ES-I3 (cell line): Measurements from ENCODE around the gene OBP2B.
A peak's percentile ranks its signal among the peaks of the same experiment; 100 is the strongest.
"Not testable (repeated sequence)": the region's sequence is repeated elsewhere in the genome, so short reads cannot be mapped to it uniquely, and the experiment has no call there.

ENCODE experiments used
- H3K36me3 ChIP-seq: 2 replicates; pipeline ENCODE4 v1.6.1; 2013; ENCODE audit warnings: mild to moderate bottlenecking, low read length, control low read depth, moderate library complexity; ENCODE audit not compliant: insufficient read depth
- H3K4me1 ChIP-seq: 2 replicates; pipeline ENCODE4 v1.6.1; 2013; ENCODE audit warnings: mild to moderate bottlenecking, control low read depth, low read length; ENCODE audit not compliant: insufficient read depth
- H3K9ac ChIP-seq: 2 replicates; pipeline ENCODE4 v1.6.1; 2013; ENCODE audit warnings: low read depth, mild to moderate bottlenecking, low read length, moderate library complexity
- H3K9me3 ChIP-seq: 2 replicates; pipeline ENCODE4 v1.6.1; 2013; ENCODE audit warnings: mild to moderate bottlenecking, low read length, moderate library complexity; ENCODE audit not compliant: control insufficient read depth, insufficient read depth

Gene OBP2B

DNA sequence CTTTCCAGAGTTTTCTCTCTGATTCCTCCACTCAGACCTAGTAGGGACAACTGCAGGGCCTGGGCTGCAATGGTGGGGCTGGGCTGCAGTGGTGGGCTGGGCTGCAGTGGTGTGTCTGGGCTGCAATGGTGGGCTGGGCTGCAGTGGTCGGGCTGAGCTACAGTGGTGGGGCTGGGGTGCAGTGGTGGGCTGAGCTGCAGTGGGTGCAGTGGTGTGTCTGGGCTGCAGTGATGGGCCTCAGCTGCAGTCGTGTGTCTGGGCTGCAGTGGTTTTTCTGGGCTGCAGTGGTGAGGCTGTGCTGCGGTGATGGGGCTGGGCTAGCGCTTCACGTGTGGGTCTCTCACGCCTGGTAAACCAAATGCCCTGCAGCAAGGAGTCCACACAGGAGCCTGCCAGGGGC, 38.6 kb upstream of the OBP2B start:
- no peaks in the 10 kb centered on the region for H3K4me1 ChIP-seq
- H3K9me3 ChIP-seq: no peaks in the 10 kb centered on the region
- H3K9ac ChIP-seq: no peak overlapping the region
- H3K36me3 ChIP-seq: no peaks in the 10 kb centered on the region

DNA sequence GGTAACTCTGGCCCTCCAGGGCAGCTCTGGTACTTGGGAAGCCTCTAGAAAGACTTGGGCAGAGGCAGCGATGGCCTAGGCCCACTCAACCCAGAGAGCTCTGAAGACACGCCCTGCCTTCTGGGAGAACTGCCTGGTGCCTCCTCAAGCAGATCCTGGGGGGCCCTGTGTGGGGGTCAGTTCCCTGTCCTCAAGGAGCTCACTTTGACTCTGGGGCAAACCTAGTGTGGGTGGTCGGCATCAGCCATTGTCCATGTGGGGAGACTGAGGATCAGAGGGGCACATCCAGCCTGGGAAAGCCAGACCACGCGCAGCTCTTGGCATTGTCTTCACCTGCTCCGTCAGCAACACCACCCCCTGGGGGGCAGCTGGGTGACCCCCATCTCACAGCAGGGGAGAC, 37.9 kb upstream of the OBP2B start:
- no peaks in the 10 kb centered on the region for H3K9me3 ChIP-seq
- no peaks in the 10 kb centered on the region for H3K4me1 ChIP-seq
- H3K9ac ChIP-seq: no peak overlapping the region
- H3K36me3 ChIP-seq: no peaks in the 10 kb centered on the region

DNA sequence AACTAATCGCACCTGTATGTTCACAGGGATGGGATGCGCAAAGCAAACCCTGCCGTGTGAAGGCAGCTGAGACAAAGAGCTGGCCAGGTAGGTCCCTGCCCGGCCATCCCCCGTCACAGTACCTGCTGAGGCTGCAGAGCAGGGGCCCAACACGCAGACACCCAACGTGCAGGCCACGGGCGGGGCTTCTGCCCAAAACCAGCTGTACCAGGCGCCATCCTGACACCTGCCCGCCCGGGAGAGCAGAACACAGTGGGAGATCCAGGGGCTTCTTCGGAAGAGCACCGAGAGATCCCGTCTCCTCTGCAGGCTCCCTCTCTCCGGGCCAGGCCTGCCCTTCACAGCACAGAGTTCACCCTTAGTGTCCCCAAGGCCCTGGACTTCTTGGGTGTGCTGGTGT, 37.5 kb upstream of the OBP2B start:
- H3K9ac ChIP-seq: no peak overlapping the region
- H3K9me3 ChIP-seq: no peaks in the 10 kb centered on the region
- no peaks in the 10 kb centered on the region for H3K36me3 ChIP-seq
- H3K4me1 ChIP-seq: no peaks in the 10 kb centered on the region

DNA sequence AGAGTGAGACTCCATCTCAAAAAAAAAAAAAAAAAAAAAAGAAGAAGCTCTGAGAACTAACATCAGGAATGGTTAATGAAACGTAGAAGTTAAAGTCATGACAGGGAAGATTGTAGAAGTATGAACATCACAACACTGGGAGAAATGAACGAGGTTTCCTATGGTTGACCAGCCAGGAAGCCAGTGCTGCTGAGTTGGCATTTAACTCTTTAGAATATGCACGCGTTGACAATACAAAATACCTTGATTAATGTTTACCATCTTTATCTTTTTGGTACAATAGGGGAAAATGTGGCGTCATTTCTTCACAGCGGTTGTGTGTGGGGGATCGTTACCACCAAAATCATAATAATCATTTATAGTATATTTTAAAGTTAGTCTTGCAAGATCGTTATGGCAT, 33.9 kb upstream of the OBP2B start:
- no peaks in the 10 kb centered on the region for H3K36me3 ChIP-seq
- H3K4me1 ChIP-seq: no peaks in the 10 kb centered on the region
- H3K9ac ChIP-seq: no peak overlapping the region
- H3K9me3 ChIP-seq: no peaks in the 10 kb centered on the region

DNA sequence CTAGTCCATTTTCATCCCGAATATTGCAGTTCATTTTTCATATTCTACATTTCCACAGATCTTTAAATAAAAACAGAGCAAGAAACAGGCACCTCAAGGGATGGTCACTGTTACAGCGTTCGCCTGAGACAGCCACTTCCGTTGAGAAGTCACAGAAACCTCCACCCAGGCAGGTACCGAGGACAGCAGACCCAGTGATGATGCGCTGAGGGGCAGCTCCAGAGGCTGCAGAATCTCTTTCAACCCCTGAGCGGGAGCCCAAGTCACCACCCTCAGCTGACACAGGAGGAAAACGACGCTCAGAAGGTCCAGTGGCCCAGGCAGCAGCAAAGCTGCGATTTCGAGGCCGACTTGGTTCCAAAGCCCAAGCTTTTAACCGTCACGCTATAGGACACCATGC, 33.2 kb upstream of the OBP2B start:
- H3K9ac ChIP-seq: no peak overlapping the region
- no peaks in the 10 kb centered on the region for H3K4me1 ChIP-seq
- no peaks in the 10 kb centered on the region for H3K36me3 ChIP-seq
- no peaks in the 10 kb centered on the region for H3K9me3 ChIP-seq

DNA sequence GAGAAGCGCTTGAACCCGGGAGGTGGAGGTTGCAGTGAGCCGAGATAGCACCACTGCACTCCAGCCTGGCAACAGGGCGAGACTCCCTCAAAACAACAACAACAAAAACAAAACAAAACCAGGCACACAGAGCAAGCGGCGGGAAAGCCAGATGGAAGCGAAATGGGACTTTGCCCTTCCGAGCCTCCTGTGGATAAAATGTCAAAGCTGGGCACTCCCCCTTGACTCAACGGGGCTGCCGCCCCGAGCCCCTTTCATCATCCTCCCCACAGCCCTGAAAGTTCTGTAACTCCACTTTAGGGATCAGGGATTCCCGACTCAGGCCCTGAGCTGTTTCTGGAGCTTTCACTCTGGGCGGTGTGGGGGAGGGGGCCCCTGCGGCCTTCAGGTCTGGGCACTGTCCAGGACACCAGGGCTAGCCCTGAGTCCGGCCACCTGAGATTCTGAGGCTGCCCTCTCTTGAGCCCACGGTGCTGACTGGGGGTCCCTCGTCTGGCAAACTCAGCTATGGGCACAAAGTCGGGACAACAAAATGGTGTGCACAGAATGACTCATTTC, 30.6 kb upstream of the OBP2B start:
- Histone ChIP-seq H3K4me1 (no peaks in the 10 kb centered on the region), H3K9me3 (no peaks in the 10 kb centered on the region), H3K9ac (no peak overlapping the region; the same call in 1 of the 2 replicates), H3K36me3 (no peaks in the 10 kb centered on the region)

DNA sequence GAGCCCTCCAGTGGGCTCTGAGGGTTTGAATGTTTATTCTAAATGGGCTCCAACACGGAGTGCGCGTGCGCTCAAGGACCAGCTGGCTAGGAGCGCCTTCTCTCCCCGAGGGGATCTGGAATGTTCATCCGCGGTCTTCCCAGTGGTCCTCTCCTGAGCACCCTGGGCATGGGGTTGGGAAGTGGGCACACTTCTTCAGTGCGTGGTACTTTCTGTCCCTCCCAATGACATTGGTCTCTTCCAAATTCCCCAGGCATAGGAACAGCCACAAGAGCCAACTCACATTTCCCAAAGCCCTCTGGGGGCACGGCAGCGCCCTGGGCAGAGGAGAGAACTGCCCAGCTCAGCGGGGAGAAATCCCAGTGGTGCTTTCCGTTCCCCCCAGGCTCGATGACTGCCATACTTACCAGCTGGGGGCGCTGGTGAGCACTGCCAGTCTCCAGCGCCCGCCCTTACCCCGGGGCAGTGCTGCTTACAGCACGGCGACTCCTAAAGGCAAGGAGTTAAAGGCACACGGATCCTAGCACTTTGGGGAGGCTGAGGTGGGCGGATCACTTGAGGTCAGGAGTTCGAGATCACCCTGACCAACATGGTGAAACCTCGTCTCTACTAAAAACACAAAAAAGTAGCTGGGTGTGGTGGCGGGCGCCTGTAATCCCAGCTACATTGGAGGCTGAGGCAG, 29.9 kb upstream of the OBP2B start:
- H3K9ac ChIP-seq: peak overlapping the region; percentile 50; the same call in 1 of the 2 replicates
- no peaks in the 10 kb centered on the region for H3K36me3 ChIP-seq
- no peaks in the 10 kb centered on the region for H3K9me3 ChIP-seq
- H3K4me1 ChIP-seq: no peaks in the 10 kb centered on the region

DNA sequence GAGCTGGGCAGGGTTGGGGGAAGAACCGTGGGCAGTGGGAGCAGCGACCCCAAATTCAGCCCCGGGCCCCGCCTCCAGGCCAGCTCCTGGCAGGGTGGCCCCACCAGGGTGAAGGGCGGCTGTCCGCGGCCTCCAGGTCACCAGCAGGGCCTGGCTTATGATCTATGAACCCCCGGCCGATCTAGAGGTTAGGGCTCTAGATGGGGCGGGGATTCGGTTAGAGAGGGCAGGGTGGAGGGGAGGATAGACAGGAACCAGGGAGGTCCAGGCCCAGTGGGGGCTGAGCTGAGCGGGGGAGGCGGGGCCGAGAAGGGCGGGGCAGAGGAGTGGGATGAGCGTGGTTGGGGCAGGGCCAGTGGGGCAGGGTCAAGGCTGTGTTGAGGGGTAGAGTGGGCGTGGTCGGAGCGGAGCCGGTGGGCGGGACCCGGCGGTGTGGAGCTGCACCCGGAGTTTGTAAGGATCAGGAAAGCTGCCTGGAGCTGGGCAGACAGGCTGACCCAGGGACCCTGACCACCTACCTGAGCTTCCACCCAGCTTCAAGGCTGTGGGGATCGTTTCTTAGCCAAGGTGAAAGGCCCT, 29.3 kb upstream of the OBP2B start:
- H3K9ac ChIP-seq: peak overlapping the region; percentile 56; the same call in 1 of the 2 replicates
- no peaks in the 10 kb centered on the region for H3K4me1 ChIP-seq

DNA sequence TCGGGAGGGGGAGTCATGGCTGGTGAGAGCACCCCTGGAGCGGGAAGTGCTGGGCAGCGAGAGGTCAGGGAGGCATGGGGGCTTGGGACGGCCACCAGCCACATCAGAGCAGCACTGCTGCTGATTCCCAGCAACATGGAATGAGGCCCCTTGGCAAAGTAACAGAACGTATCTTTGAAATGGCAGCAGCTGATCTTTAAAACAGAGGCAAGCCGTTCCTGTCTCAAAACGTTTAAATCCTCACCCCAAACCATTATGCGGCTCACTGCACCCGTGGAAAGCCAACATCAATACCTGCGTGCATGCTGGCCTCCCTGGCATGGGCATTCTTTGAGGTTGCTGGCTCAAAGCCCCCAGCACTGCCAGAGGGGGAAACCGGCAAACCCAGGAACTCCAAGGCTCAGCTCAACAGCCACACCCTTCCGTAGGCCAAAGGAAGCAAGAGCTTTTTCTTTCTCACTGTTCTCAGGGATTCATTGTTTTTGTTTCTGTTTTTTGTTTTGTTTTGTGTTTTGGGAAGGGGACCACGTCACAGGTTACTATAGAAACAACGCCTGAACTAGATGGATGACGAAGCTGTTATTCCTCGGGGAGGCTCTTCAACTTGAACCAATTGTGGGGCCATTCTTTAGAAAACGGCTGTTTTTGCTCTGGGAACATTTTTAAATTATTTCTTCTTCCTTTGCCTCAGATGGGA, 28.1 kb upstream of the OBP2B start:
- Histone ChIP-seq H3K9ac (no peak overlapping the region), H3K9me3 (no peaks in the 10 kb centered on the region), H3K36me3 (no peaks in the 10 kb centered on the region), H3K4me1 (no peaks in the 10 kb centered on the region)

More for the DNA sequence above, 29.3 kb upstream of the OBP2B start:
- Histone ChIP-seq H3K9me3 (no peaks in the 10 kb centered on the region), H3K36me3 (no peaks in the 10 kb centered on the region)

DNA sequence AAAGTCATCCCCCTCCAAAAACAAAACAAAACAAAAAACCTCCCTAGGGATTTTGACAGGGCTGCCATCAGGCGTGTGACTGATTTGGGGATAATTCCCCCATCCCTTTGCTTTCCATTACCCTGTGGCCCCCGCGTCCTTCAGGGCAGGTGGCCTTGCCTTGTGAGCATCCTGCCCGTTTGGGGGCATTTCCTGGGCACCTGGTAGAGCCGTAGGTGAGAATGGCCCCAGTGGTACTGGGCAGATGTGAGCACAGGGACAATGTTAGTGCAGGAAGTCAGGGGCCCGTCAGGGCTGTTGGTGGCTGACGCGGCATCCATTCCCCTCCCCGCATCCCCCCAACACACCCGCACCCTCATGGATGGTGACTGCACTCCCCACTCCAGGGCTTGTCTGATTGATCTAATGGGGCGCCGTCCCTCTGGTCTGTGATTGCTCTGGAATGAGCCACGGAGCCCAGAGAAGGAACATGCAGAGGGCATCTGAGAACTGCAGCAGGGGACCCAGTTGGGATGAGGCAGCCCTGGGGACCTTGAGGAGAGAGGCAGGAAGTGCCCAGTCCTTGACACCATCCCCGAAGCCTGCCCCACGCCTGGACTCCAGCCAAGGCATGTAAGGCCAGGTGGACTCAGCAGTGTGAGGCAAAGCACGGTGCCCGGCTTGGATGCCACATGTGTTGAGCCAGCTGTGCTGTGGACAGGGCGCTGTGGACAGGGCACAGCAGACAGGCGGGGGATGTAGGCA, 27.4 kb upstream of the OBP2B start:
- H3K9me3 ChIP-seq, H3K36me3 ChIP-seq, H3K4me1 ChIP-seq, H3K9ac ChIP-seq: not testable (repeated sequence)

DNA sequence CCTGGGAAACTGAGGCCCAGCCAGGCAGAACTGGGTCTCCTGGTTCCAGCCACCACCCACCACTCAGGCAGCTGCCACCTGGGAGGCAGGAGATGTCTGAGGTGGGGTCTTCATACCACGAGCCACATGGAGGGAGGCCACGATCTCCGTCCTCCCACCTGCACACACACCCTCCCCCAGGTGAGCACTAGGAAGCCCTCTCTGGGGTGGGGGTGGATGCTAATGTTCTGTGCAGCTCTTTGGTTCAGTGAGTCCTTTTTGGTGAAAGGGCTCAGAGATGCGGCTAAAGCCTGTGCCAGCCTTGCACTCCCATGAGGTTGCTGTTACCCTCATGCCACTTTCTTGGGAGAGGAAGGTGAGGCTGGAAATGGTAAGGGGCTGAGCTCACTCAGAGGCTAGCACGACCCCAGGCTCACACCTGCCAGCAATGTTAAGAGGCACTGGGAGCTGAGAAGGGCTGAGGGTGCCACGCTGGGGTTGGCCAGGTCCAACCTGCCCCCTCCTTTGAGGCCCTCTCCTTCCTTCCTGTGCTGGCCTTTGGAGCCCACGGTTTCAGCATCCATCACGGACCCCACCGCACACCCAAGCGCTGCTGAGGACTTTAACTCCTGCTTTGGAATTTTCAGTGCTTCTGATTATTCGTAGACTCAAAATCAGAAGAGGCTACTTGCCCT, 26.6 kb upstream of the OBP2B start:
- Histone ChIP-seq H3K9me3 (no peaks in the 10 kb centered on the region), H3K4me1 (no peaks in the 10 kb centered on the region), H3K9ac (no peak overlapping the region), H3K36me3 (no peaks in the 10 kb centered on the region)

DNA sequence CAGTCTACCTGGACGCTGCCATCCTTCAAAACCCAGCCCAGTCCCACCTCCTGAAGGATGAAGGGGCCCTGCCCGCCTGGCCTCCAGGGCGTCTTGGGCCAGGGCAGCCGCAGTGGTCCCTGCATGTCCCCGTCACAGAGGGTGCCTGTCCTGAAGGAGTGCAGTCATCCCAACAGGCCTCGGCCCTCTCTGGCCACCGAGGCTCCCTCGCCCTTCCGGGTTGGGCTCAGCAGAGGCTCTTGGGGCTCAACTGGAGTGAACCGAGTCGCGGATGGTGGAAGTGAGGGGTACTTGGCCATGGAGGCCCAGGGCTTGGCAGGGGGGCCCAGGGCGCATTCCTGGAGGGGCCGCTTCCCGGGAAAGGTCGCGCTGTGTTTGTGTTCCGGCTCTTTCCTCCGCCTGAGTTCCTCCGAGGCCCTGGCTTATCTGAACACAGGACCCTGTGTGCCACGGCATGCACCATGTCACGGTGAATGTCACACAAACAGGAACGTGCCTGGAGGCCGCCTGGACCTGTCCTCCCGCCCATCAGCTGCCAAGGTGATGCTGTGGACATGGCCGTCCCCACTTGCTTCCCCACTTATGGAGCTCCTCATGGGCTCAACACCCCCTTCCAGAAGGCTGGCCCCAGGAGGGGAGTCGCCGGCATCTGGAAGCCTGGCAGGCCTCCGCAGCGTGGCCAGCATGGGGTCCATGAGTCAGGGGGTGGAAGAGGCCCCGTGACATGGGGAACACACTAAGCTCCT, 25.7 kb upstream of the OBP2B start:
- H3K4me1 ChIP-seq: no peaks in the 10 kb centered on the region
- no peaks in the 10 kb centered on the region for H3K36me3 ChIP-seq
- H3K9me3 ChIP-seq: no peaks in the 10 kb centered on the region
- no peak overlapping the region for H3K9ac ChIP-seq

DNA sequence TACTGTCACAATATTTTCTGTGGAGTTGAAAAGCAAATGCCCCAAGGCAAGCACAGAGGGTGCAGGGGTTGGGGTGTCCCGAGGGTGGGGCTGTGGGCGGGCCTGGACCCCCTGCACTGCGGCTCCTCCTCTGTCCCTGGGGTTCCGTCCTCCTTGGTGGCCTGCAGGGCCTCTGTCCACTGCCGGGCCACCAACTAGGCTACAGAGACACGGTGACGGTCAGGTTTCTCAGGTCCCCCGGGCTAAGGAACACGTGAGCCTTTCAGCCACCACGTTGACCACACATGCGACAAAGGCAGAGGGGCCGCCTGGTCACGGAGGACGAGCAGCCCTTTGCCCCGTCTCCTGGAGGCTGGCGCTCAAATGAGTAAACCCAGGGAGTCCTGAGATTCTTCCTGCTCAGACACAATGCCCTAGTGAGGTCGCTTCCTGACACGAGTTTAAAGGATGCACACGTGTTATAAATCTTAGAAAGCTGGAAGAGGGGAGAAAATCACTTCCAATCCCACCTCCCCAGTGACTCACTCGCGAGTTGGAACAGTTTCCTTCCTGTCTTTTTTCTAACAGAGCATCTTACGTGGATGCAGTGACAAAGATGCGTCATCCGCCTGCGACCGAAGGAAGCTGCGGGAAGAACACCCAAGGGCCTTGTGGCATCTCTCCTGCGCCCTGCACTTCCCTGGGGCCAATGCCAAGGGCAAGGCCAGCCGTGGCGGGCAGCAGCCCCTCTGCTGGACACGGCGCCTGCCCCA, 24.8 kb upstream of the OBP2B start:
- no peaks in the 10 kb centered on the region for H3K36me3 ChIP-seq
- no peaks in the 10 kb centered on the region for H3K4me1 ChIP-seq
- no peak overlapping the region for H3K9ac ChIP-seq
- no peaks in the 10 kb centered on the region for H3K9me3 ChIP-seq
